ENCODE data around the gene NFATC1.

The NFATC1 gene

DNA sequence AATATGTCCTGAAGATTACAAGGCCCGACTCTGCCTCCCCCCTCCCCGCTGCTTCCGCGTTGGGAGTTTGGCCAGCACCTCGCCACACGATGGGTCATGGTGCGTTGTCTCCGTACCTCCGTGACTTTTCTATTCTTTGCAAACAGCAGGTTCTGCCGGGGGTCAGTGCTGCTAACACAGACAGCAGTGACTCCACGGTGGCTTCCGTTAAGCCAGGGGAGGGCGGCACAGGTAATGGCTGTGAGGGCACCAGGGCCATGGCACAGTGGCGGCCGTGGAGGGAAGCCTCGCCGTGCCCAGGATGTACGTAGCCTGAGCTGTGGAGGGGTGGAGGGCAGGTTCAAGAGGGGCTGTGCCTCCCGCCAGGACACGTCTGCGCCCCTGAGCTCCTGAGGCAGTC is 115.5 kb downstream of the NFATC1 start:
- DNase-seq, result no peak

DNA sequence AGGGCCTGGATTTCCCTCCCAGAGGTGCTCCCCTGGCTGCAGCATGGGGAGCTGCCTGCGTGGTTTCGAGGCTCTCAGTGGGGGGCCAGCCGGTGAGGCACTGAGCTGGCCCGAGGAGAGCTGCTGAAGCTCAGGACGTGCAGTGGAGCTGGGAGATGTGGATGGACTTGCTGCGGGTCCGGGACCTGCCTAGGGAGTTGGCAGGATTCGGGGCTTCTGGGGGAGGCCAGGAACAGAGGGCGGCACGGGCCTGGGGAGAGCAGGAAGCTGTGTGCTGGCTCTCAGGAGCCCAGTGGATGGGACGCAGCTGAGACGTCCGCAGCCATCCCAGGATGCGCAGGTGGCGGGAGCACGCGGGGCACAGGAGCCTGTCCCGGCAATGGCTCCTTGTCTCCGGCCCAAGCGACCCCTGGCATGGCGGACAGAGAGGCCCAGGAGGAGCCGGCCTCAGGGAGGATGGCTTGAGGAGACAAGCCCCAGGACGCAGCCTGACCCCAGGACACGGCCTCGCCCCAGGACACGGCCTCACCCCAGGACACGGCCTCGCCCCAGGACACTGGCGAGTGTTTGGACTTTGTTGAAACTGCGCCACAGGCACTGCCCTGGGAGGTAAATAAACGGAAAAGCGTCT is 116.1 kb downstream of the NFATC1 start:
- no peak for DNase-seq

DNA sequence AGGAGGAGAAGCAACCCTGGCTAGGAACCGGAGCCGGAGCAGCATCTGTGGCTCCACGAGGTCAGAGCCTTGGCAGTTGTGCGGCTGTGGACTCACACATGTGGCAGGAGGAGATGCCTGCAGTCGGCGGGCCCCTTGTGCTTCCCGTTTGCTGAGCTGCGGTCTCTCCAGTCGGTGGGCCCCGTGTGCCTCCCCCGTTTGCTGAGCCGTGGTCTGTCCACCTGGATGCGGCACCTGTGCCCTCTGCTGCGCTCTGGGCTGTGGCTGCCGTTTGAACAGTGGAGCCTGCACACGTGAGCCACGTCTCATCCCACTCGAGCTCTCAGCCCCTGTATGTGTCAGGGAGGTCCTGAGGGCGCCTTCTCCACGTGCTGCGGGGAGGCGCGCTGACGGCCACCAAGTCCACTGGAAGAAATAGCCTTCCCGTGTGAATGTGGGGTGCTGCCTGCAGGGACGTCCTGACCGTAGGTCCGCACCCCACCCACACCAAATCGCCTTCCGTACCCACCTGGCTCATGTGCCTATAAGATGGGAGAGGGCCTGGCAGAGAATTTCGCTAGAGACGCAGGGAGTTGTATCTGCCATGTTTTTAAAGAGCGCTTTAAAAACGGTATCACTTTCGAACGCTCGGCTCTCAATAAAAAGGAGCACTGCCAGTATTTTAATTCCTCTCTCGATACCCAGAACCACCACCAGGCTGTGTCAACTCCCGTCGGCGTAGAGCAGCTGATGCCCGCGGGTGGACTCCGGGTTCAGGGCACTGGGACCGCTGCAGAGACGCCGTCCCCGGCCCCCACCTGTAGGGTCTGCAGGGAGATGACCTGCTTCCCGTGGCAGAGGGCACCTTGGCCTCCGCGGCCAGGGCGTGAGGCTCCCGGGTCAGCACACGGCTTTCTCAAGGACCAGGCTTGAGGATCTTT is 117.0 kb downstream of the NFATC1 start:
- DNase-seq, result no peak

- no peak for DNase-seq
Measured at GRCh38 chr18:79513381-79514081, 117.8 kb downstream of the NFATC1 start.

- DNase-seq, result no peak
Measured at GRCh38 chr18:79515331-79515730, 119.6 kb downstream of the NFATC1 start.

GRCh38 chr18:79515944-79516351 is 120.2 kb downstream of the NFATC1 start:
- no peak for DNase-seq

DNA sequence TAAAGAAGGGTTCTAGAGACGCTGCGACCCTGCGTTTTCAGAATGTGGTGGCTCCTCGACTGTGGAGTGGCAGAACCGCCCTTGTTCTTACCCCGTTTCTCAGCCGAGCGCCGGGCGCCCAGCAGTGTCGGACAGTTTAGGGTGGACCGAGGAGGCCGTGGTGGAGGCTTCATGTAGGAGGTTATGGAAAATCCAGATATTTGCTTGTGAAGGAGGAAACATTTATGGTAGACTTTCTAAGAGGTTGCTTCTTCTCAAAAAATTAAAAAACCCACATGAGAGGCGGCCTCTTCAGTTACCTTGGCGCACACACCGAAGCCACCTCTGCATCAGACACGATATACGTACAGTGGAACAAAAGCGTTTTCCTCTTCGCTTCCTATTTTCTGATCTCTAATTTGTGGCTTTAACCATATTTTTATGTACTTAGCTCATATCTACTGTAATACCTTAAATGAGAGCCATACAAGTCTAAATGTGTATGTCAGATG is 120.8 kb downstream of the NFATC1 start:
- no peak for DNase-seq

GRCh38 chr18:79517341-79517740 is 121.6 kb downstream of the NFATC1 start:
- peak; percentile 20 for DNase-seq

- no peak for DNase-seq
Measured at GRCh38 chr18:79518028-79518682, 122.4 kb downstream of the NFATC1 start.

- no peak for DNase-seq
Measured at GRCh38 chr18:79518683-79519128, 123.0 kb downstream of the NFATC1 start.

GRCh38 chr18:79519751-79520477 is 124.2 kb downstream of the NFATC1 start:
- DNase-seq, result no peak

DNA sequence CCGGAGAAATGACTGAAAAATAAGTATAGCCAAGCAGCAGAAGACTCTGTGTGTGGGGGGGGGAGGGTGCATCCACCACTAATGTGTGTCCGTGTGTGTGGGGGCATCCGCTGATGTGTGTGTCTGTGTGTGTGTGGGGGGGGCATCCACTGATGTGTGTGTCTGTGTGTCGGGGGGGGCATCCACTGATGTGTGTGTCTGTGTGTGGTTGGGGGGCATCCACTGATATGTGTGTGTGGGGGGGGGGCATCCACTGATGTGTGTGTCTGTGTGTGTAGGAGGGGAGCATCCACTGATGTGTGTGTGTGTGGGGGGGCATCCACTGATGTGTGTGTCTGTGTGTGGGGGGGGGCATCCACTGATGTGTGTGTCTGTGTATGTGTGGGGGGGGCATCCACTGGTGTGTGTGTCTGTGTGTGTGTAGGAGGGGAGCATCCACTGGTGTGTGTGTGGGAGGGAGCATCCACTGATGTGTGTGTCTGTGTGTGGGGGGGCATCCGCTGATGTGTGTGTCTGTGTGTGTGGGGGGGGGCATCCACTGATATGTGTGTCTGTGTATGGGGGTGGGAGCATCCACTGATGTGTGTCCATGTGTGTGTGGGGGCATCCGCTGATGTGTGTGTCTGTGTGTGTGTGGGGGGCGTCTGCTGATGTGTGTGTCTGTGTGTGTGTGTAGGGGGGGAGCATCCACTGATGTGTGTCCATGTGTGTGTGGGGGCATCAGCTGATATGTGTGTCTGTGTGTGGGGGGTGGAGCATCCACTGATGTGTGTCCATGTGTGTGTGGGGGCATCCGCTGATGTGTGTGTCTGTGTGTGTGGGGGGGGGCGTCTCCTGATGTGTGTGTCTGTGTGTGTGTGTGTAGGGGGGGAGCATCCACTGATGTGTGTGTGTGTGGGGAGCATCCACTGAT is 125.0 kb downstream of the NFATC1 start:
- no peak for DNase-seq

GRCh38 chr18:79521416-79522205 is 125.9 kb downstream of the NFATC1 start:
- no peak for DNase-seq

- no peak for DNase-seq
Measured at GRCh38 chr18:79522451-79523205, 126.9 kb downstream of the NFATC1 start.

DNA sequence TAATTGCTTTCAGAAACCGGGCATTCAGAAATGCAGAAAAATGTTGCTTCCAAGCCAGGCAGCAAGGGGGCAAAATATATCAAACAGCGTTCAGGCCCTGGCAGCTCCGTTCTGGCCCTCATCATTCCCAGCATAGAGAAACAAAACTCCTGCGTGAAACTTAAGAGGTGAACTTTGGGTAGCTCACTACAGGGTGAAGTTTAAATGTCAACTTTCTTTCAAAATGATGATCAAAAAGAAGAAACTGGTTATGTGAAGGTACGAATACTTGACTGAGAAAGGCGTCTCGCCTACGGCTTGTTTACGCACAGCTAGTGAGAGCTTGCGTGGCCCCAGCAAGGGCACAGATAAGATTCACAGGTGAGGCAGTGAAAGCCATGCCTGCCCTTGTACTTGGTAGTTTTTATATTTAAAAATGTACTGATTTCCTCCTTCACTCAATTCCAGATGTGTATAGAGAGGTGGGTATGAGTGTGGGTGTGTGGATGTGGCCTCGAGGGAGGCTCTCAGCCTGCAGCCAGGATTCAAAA is 127.5 kb downstream of the NFATC1 start:
- peak; percentile 31 for DNase-seq

GRCh38 chr18:79523736-79524180 is 128.0 kb downstream of the NFATC1 start:
- peak; percentile 56 for DNase-seq

GRCh38 chr18:79524181-79525078 is 128.7 kb downstream of the NFATC1 start:
- no peak for DNase-seq

All from effector CD8-positive, alpha-beta T cell (primary cell).